Psoas muscle (tissue), 8 donors: Measurements from ENCODE around the gene FGF14. TPM values are rescaled to one million over a fixed set of nuclear protein-coding genes. Genes with fewer than 3 reads are reported as not detected.

ENCODE experiments used
- ATAC-seq, 4 donors: fragments of 200-7000 bp; cut with Tn5 transposase; one replicate each; pipeline ENCODE4 v1.9.1; 2020; ENCODE audit warnings: moderate library complexity in 3 of 4, mild to moderate bottlenecking in 2 of 4
- DNase-seq, 2 donors: peaks; one replicate each; pipeline ENCODE4 v3.0.0-alpha.2; 2020
- H3K27ac ChIP-seq: fragments of 200-600 bp; one replicate; pipeline ENCODE4 v1.8.0; 2022
- H3K27me3 ChIP-seq, 3 donors: fragments of 200-600 bp in 1 of 3; one replicate each; pipeline versions ENCODE4 v1.6.1 to v1.8.0; 2013 to 2022; ENCODE audit warnings: low read length in 2 of 3, mild to moderate bottlenecking in 2 of 3, moderate library complexity in 1 of 3; ENCODE audit not compliant: insufficient read depth in 3 of 3
- H3K36me3 ChIP-seq, 2 donors: fragments of 200-600 bp in 1 of 2; one replicate each; pipeline versions ENCODE4 v1.6.1 to v1.8.0; 2013 to 2022; ENCODE audit warnings: low read depth in 1 of 2, mild to moderate bottlenecking in 1 of 2, moderate library complexity in 1 of 2; ENCODE audit not compliant: insufficient read depth in 1 of 2
- H3K4me1 ChIP-seq: fragments of 200-600 bp; one replicate; pipeline ENCODE4 v1.8.0; 2022
- H3K4me3 ChIP-seq: fragments of 200-600 bp; one replicate; pipeline ENCODE4 v1.8.0; 2022; ENCODE audit warnings: mild to moderate bottlenecking
- H3K9me3 ChIP-seq: fragments of 200-600 bp; one replicate; pipeline ENCODE4 v1.8.0; 2022
- CTCF ChIP-seq: fragments of 200-600 bp; IDR thresholded peaks from one replicate; pipeline ENCODE4 v1.8.0; 2022; ENCODE audit warnings: antibody characterized with exemption
- WGBS, 3 donors: extraction: QIAGEN DNeasy Blood & Tissue Kit; methylation state at CpG; one replicate each; pipeline versions ENCODE4 v1.1.6 to v1.1.7; 2013; 5-methylcytosine and 5-hydroxymethylcytosine counted together
- intact Hi-C, 2 donors: fragments of 100-400 bp; cut with DNase I; formaldehyde crosslinking; loops; one replicate each; pipeline versions ENCODE4 v1.11.0 to v1.14.2; 2022
- polyA plus RNA-seq, 3 donors: library from polyadenylated mRNA; stranded (reverse); fragments of 200-250 nt; gene quantifications; one replicate each; pipeline ENCODE4 v1.2.3, GENCODE V29; 2013
- total RNA-seq, 4 donors: library from RNA; stranded (reverse); fragmentation: NEBNext Ultra II Directional in 2 of 4; extraction: Animal tissue kit (Norgen Biotek cat#: 25700) in 2 of 4; gene quantifications; one replicate each; pipeline versions ENCODE4 v1.2.1 to v1.2.4, GENCODE V29; 2021 to 2023
- donor health status: healthy with polysubstance abuse.
- donor health status: DM: no; HTN: no; CAD: no; lungs with moderate emphysema.
- donor health status: Bipolar disorder and iron deficiency.
- donor health status: healthy.
- donor health status: DM: yes; HTN: yes; CAD: no.
- donor health status: DM: no; HTN: no; CAD: no.
- donor health status: DM: no; HTN: no; CAD: no.
- donor health status: DM: yes; HTN: yes; CAD: no.

Gene FGF14
- total and polyA plus RNA-seq, 7 donors: 0.01 to 0.05 (median 0.02) TPM; not detected in 4

- no peak for ATAC-seq
- no peak for DNase-seq
- no peaks in the 10 kb centered on the region for H3K4me1 ChIP-seq
- whole genome bisulfite sequencing, 3 donors: 65 to 85% (median 68%) methylated on average over 6 of the region's 6 CpGs
- no peak for TF ChIP-seq CTCF
- no peak overlapping the region for H3K4me3 ChIP-seq
- no peak overlapping the region for H3K27ac ChIP-seq
- H3K27me3 ChIP-seq: no peaks in the 10 kb centered on the region
- intact Hi-C loops: no loop called here
- no peaks in the 10 kb centered on the region for H3K36me3 ChIP-seq
- H3K9me3 ChIP-seq: no peaks in the 10 kb centered on the region
Observed at GRCh38 chr13:101876951-101877350, 524.9 kb downstream of the FGF14 start.

DNA sequence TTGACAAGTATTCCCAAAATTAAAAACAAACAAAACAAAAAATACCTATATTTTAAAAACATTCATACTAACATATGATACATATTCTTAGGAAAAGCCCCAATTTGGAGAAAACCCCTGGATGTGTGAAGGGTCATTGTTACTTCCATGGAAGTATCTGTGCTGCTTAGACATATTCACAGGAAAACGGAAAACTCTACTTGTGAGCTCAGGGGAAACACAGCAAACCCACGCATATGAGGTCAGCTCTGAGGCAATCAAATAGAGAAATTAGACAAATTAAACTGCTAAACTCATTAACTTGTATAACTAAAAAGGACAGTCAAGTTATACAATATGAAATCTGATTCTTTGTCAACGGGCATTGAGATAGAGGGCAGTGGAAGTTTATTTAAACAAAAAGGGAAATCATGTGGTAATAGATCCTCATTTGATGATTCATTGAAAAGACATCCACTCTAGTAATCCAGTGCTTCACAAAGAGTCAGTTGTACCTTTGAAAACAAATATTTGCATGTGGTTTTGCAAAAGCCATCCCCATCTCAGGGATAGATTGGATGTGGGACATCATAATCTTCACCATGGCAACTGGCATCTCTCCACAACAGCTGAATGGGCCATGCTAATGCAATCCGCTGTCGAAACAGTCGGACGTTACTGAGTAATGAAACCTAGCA is 526.0 kb downstream of the FGF14 start:
- Histone ChIP-seq H3K36me3 (no peaks in the 10 kb centered on the region), H3K27ac (no peak overlapping the region), H3K4me1 (no peaks in the 10 kb centered on the region), H3K27me3 (no peaks in the 10 kb centered on the region), H3K4me3 (no peak overlapping the region), H3K9me3 (no peaks in the 10 kb centered on the region)
- intact Hi-C loops: no loop called here
- no peak for TF ChIP-seq CTCF
- ATAC-seq (no peak), DNase-seq (no peak)
- 63 to 77% (median 71%) methylated on average over 7 of the region's 7 CpGs for WGBS, 3 donors

- intact Hi-C loops: no loop called here
- no peak overlapping the region for H3K27ac ChIP-seq
- no peak overlapping the region for H3K4me3 ChIP-seq
- no peaks in the 10 kb centered on the region for H3K9me3 ChIP-seq
- H3K36me3 ChIP-seq: no peaks in the 10 kb centered on the region
- no peaks in the 10 kb centered on the region for H3K4me1 ChIP-seq
- no peak for TF ChIP-seq CTCF
- WGBS, 3 donors: 70 to 77% (median 75%) methylated on average over 3 of the region's 3 CpGs
- ATAC-seq: no peak
- no peaks in the 10 kb centered on the region for H3K27me3 ChIP-seq
- DNase-seq: no peak
Observed at GRCh38 chr13:101875091-101875490, 526.8 kb downstream of the FGF14 start.

DNA sequence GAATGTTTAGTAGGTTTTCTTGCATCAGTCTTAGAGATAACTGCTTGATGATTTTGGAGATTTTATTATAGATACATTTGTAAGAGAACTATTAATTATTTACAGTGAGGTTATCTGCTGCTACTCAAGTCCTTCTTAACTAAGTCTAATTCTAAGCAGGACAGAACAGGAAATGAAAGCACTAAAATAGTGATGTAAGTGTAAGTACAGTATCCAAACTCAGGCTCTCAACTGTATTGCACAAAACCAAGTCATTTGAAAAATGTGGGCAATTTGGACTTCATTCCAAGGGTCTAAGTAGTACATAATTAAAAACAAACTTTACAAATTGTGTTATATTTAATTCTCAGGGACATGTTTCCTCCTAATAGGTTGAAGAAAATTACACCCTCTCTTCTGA is 532.3 kb downstream of the FGF14 start:
- H3K9me3 ChIP-seq: no peaks in the 10 kb centered on the region
- H3K4me1 ChIP-seq: no peaks in the 10 kb centered on the region
- no peak for TF ChIP-seq CTCF
- no peak overlapping the region for H3K4me3 ChIP-seq
- ATAC-seq: no peak
- DNase-seq: no peak
- no peaks in the 10 kb centered on the region for H3K27me3 ChIP-seq
- H3K36me3 ChIP-seq: no peaks in the 10 kb centered on the region
- intact Hi-C loops: no loop called here
- H3K27ac ChIP-seq: no peak overlapping the region
